ENCODE measurements around the gene BRIP1. TPM values are rescaled to one million over a fixed set of nuclear protein-coding genes. Genes with fewer than 3 reads are reported as not detected.
A peak's percentile ranks its signal among the peaks of the same experiment; 100 is the strongest.

Gene BRIP1
- total and polyA plus RNA-seq, 10 of the 15 experiments (the other 5 are each of a cell fraction or from before 2014, with no cell fraction given), result 4.0 to 24.2 (median 12.8) TPM

DNA sequence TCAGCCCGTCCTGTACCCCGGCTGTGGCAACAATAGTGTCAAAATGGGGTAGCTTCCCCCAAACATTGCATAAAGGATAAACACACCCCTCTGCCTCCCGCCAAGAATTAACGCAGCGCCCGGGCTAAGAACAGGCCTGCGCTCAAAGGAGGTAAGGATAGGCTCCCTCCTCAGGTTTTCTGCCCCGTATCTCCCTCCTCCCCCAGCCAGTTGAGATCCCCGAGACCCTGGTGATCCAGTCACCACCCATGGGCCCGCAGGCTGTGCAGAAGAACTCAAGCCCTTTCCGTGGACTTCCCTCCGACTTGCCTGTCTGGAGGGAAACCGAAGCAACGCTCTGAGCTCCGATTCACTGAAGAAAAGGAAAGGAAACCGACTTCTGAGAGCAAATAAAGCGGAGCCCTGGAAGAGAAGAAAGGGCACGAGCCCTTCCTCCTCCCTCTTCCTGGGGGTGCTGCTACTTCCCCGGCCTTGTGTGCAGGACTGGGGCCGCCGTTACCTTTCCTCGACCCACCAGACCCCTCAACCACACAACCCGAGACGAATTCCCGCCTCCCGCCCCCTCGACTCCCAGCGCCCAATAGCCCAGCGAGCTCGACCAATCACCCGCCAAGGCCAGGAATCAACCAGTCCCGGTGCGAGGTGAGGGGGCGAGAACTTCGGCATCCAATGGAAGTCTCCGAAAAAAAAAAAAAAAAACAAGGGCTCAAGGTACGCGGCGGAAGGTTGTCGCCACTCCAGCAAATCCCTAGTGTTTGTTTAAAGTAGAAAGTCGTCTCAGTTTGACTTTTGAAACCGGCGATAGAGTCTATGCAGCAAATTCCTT lies at the start of gene BRIP1 (continued):
- TF ChIP-seq CHD2 (IDR thresholded peaks at IDR 0.05; ENCODE audit: borderline replicate concordance, low read depth, low read length), result peak; percentile 90
- TF ChIP-seq CBX5 (IDR thresholded peaks at IDR 0.05; ENCODE audit: low read depth), result no peak
- no peak for TF ChIP-seq SUPT20H (IDR thresholded peaks at IDR 0.05; ENCODE audit: borderline replicate concordance, control insufficient read depth, low read depth, low read length)
- TF ChIP-seq ASH2L (IDR thresholded peaks at IDR 0.05; ENCODE audit: borderline replicate concordance, low read depth), result peak; percentile 98
- TF ChIP-seq MEF2A (IDR thresholded peaks at IDR 0.05; ENCODE audit: insufficient read depth, low read depth, low read length), result no peak
- TF ChIP-seq IKZF1 (conservative IDR thresholded peaks at IDR 0.05), result peak; percentile 49; the same call in 1 of the 2 replicates
- TF ChIP-seq TCF12 (IDR thresholded peaks at IDR 0.05; ENCODE audit: low read depth, low read length), result 0 out of 2 replicates have a peak, but pooled peaks have one; percentile 3
- TF ChIP-seq NRF1 (conservative IDR thresholded peaks at IDR 0.05; ENCODE audit: low read depth, low read length), result no peak
- peak; percentile 76; the same call in 1 of the 2 replicates for TF ChIP-seq GATAD2B (conservative IDR thresholded peaks at IDR 0.05; ENCODE audit: low read depth)
- no peak for TF ChIP-seq TARDBP (IDR thresholded peaks at IDR 0.05; ENCODE audit: borderline replicate concordance)
- TF ChIP-seq ZZZ3 (IDR thresholded peaks at IDR 0.05; ENCODE audit: control insufficient read depth, insufficient read length, low read depth), result no peak
- peak; percentile 61; the same call in 1 of the 2 replicates for TF ChIP-seq TAF1 (IDR thresholded peaks at IDR 0.05; ENCODE audit: borderline replicate concordance, low read depth, low read length)
- TF ChIP-seq KLF5 (IDR thresholded peaks at IDR 0.05; ENCODE audit: partially characterized antibody), result no peak
- TF ChIP-seq SREBF2 (IDR thresholded peaks at IDR 0.05; ENCODE audit: low read length), result no peak
